ENCODE measurements around the gene C10orf71. TPM values are rescaled to one million over a fixed set of nuclear protein-coding genes. Genes with fewer than 3 reads are reported as not detected.

C10orf71 gene
- total RNA-seq, 1 experiment from 2014 or later, result not detected

GRCh38 chr10:49375611-49376010 is 76.6 kb downstream of the C10orf71 start:
- Histone ChIP-seq H3K36me3 (ENCODE audit: control insufficient read depth in 1 of 2, insufficient read depth in 2 of 2, low read length in 2 of 2) (no peaks in the 10 kb centered on the region), H3K27me3 (ENCODE audit: insufficient read depth, low read length) (peaks cover 26% of the 10 kb centered on the region), H3K4me1 (ENCODE audit: control insufficient read depth in 1 of 2, insufficient read depth in 2 of 2, low read length in 2 of 2) (no peaks in the 10 kb centered on the region), H3K4me2 (ENCODE audit: low read length) (no peak overlapping the region), H3K4me3 (replicated peaks in 1 of 2; ENCODE audit: low read depth in 1 of 2, low read length in 2 of 2) (no peak overlapping the region), H4K20me1 (ENCODE audit: insufficient read depth) (no peaks in the 10 kb centered on the region), H3K9me2 (ENCODE audit: insufficient read depth) (no peaks in the 10 kb centered on the region), H3K27ac (ENCODE audit: low read depth, low read length) (no peak overlapping the region), H3K9ac (ENCODE audit: low read length) (no peak overlapping the region), H3K9me3 (ENCODE audit: control insufficient read depth in 1 of 2, insufficient read depth in 1 of 2, low read depth in 1 of 2, low read length in 2 of 2) (no peaks in the 10 kb centered on the region), H2AFZ (ENCODE audit: low read depth, low read length, poor library complexity, severe bottlenecking) (no peak overlapping the region), H3K79me2 (ENCODE audit: insufficient read depth, low read length) (no peaks in the 10 kb centered on the region)
- intact Hi-C loops (cut with micrococcal nuclease), result no loop called here
- DNase-seq (ENCODE audit: low read depth, low spot score) (no peak), ATAC-seq (no peak)
- BruUV-seq (replicated peaks), result no TSS peak
- TF ChIP-seq EGR1 (IDR thresholded peaks at IDR 0.05; ENCODE audit: low read depth), result no peak
- no peak for TF ChIP-seq SIN3A (IDR thresholded peaks at IDR 0.05; ENCODE audit: low read depth)
- CTCF ChIA-PET, result interaction anchor here (1.2 kb wide), 1 partner anchor 32 kb away, joined by 3 read pairs; no protein-coding TSS in a partner anchor
- RAD21 ChIA-PET (ENCODE audit: low non-redundant PET in 1 of 2, low total read pairs in 2 of 2, uncharacterized antibody in 2 of 2, unreplicated experiment in 2 of 2), result no interaction called here
- POLR2A ChIA-PET, result no interaction called here

Other genes starting within 250 kb of the C10orf71 start
- gene VSTM4, start 183.6 kb upstream of the C10orf71 start, total RNA-seq (2021; ENCODE audit: unreplicated experiment), result 0.07 TPM
- not detected for gene FAM170B, start 165.1 kb upstream of the C10orf71 start, total RNA-seq (2021; ENCODE audit: unreplicated experiment)
- gene TMEM273, start 110.8 kb upstream of the C10orf71 start, total RNA-seq (2021; ENCODE audit: unreplicated experiment), result not detected
- gene DRGX, start 96.9 kb downstream of the C10orf71 start, total RNA-seq (2021; ENCODE audit: unreplicated experiment), result not detected
- gene ERCC6, start 240.0 kb downstream of the C10orf71 start, total RNA-seq (2021; ENCODE audit: unreplicated experiment), result 16.4 TPM

Data from HCT116 (cell line).